OCI-LY1 (cell line): ENCODE results near the gene B4GALT1.

Experiments used
- CTCF ChIP-seq: fragments of 200-600 bp; sonication (generic), shearing (Covaris generic); IDR thresholded peaks from 2 replicates; pipeline ENCODE4 v1.5.1; 2017; ENCODE audit warnings: mild to moderate bottlenecking, antibody characterized with exemption, low read length, moderate library complexity, mixed read lengths
- EZH2 ChIP-seq: fragments of 200-600 bp; sonication (generic), shearing (Covaris generic); IDR thresholded peaks from 2 replicates; pipeline ENCODE4 v1.8.0; 2017; ENCODE audit warnings: borderline replicate concordance, mixed run types, mild to moderate bottlenecking, antibody characterized with exemption, low read length, moderate library complexity, mixed read lengths

GRCh38 chr9:33175649-33176325 is 8.7 kb upstream of the B4GALT1 start:
- no peak for TF ChIP-seq CTCF
- no peak for TF ChIP-seq EZH2
